ENCODE measurements around the gene ARG2. TPM values are rescaled to one million over a fixed set of nuclear protein-coding genes. Genes with fewer than 3 reads are reported as not detected.

ARG2 gene
- total and polyA plus RNA-seq, 4 donors: 4.1 to 8.5 (median 6.1) TPM

DNA sequence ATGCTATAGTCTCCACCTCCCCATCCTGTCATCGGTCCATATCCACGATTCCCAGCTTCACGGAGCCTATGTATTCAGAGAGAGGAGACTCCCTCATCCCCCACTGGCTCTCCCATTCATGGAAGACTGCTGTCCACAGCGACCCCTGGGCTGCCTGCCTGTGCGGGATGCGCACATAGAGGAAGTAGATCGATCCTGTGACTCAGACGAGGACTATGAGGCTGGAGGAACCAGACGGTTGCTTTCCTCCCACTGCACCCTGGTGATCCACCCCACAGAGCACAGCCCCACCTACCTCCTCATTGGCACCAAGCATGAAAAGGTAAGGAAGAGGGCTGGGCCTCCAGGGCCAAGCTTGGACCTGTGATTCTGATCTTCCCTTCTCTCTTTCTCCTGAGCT is 44.0 kb upstream of the ARG2 start:
- ATAC-seq (ENCODE audit: low FRiP score) (no peak), DNase-seq (no peak)
- 86 to 89% methylated on average over 9 of the region's 9 CpGs for WGBS, 2 donors
- Histone ChIP-seq H3K36me3 (ENCODE audit: control insufficient read depth in 1 of 2, insufficient read depth in 2 of 2, low read length in 1 of 2) (peaks cover 0 to 2% of the 10 kb centered on the region in 2 donors), H3K4me3 (ENCODE audit: low read length in 2 of 2) (no peak overlapping the region), H3K27ac (ENCODE audit: low read depth in 1 of 2, low read length in 2 of 2) (no peak overlapping the region), H3K4me1 (ENCODE audit: control insufficient read depth in 1 of 2, insufficient read depth in 2 of 2, low read length in 2 of 2) (no peaks in the 10 kb centered on the region), H3K9me3 (ENCODE audit: control insufficient read depth, low read length) (no peaks in the 10 kb centered on the region), H3K27me3 (ENCODE audit: control insufficient read depth in 1 of 2, insufficient read depth in 2 of 2, low read length in 1 of 2) (no peaks in the 10 kb centered on the region)
- intact Hi-C loops (cut with DNase I): no loop called here

DNA sequence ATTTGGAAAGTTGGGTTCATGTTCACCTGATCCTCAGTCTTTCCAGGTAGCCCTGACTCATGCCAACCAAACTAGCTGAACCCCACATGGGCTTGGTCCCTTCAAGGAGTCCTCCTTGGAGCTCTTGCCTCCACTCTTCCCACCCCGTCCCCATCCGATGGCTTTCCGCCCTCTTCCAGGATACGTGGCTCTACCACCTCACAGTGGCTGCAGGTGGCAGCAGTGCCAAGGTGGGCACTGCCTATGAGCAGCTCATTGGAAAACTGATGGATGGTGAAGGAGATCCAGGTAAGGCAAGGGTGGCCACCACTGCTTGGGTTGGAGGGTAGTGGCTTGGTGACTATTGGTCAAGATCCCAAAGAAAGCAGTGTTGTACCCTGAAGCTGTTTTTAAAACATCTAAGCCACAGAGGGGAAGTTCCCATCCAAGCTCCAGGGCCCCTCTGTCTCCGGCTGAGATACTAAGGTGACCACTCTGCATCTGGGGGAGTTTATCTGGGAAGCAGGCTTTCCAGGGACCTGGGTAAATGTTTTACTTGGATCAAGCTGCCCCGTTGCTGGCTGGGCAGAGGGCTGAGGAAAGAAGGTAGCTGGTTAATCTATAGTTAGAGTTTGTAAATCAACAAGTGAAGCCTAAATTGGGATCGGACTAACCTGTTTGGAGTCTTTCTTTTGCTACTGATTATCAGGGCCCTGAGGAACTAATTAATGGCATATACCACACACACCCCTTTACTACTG is 43.3 kb upstream of the ARG2 start:
- Histone ChIP-seq H3K4me3 (ENCODE audit: low read length in 2 of 2) (no peak overlapping the region), H3K4me1 (ENCODE audit: control insufficient read depth in 1 of 2, insufficient read depth in 2 of 2, low read length in 2 of 2) (no peaks in the 10 kb centered on the region), H3K36me3 (ENCODE audit: control insufficient read depth in 1 of 2, insufficient read depth in 2 of 2, low read length in 1 of 2) (peaks cover 0 to 2% of the 10 kb centered on the region in 2 donors), H3K27me3 (ENCODE audit: control insufficient read depth in 1 of 2, insufficient read depth in 2 of 2, low read length in 1 of 2) (no peaks in the 10 kb centered on the region), H3K27ac (ENCODE audit: low read depth in 1 of 2, low read length in 2 of 2) (no peak overlapping the region), H3K9me3 (ENCODE audit: control insufficient read depth, low read length) (no peaks in the 10 kb centered on the region)
- intact Hi-C loops (cut with DNase I): no loop called here
- no peak for DNase-seq
- WGBS, 2 donors: 80 to 82% methylated on average over 7 of the region's 7 CpGs
- ATAC-seq (ENCODE audit: low FRiP score): no peak

DNA sequence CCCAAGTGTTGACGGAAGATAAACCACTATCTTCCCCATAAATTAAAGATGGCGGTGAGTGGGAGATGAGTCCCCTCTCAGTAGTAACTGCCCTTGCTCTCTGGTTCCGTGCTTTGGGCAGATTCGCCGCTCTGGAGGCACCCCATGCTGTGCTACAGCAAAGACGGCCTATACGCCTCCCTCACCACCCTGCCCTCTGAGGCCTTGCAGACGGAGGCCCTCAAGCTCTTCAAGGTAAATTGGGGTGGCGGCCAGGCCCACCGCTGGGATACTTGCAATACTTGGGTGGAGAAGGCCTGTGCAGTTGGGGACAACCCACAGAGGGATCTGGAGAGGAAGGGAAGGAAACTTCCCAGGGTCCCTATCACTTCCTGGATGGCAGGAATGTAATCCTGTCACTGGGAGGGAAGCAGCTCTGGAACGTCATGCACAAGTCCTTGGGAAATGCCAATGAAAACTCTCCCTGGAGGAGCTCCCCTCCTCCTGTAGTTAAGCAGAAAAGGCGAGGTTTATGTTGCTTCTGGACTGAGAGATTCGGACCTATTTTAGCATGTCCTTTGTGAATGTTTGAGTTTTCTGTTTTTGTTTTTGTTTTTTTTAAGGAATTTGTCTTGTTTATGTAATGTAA is 42.4 kb upstream of the ARG2 start:
- DNase-seq (no peak), ATAC-seq (ENCODE audit: low FRiP score) (no peak)
- intact Hi-C loops (cut with DNase I): no loop called here
- peaks cover 0 to 2% of the 10 kb centered on the region in 2 donors for H3K36me3 ChIP-seq (ENCODE audit: control insufficient read depth in 1 of 2, insufficient read depth in 2 of 2, low read length in 1 of 2)
- H3K27ac ChIP-seq (ENCODE audit: low read depth in 1 of 2, low read length in 2 of 2): no peak overlapping the region
- H3K27me3 ChIP-seq (ENCODE audit: control insufficient read depth in 1 of 2, insufficient read depth in 2 of 2, low read length in 1 of 2): no peaks in the 10 kb centered on the region
- WGBS, 2 donors: 78% methylated on average over 13 of the region's 13 CpGs
- no peak overlapping the region for H3K4me3 ChIP-seq (ENCODE audit: low read length in 2 of 2)
- no peaks in the 10 kb centered on the region for H3K9me3 ChIP-seq (ENCODE audit: control insufficient read depth, low read length)
- no peaks in the 10 kb centered on the region for H3K4me1 ChIP-seq (ENCODE audit: control insufficient read depth in 1 of 2, insufficient read depth in 2 of 2, low read length in 2 of 2)

DNA sequence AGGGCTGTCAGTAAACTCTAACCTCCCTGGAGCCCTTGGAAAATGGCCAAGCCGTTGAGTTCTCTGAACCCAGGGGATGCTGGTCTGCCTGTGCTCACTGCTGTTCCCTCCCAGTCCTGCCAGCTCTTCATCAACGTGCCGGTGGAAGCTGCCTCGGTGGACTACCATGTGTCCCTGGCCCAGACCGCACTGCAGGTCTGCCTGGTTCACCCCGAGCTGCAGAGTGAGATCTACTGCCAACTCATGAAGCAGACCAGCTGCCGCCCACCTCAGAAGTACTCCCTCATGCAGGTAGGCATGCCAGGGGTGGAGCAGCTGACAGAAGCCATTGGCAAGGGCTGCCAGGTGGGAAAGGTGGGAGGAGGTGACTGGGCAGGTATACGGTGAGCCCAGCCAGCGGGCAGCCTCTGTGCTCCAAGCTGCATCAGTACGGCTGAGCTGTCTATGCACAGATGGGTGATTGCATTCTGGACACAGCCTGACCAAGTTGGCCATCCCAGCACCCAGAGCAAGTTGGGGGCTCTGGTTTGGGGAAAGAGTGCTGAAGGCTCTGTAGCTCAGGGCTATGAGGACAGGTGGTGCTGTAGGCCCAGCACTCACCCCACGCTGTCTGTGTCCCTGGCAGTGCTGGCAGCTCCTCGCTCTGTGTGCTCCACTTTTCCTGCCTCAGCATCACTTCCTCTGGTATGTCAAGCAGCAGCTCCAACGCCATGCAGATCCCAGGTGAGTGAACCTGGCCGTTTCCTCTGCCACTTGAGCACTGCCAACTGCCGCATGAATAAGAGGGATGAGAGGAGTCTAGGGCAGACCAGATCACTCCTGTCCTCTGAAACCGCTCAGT is 41.6 kb upstream of the ARG2 start:
- Histone ChIP-seq H3K27ac (ENCODE audit: low read depth in 1 of 2, low read length in 2 of 2) (no peak overlapping the region), H3K9me3 (ENCODE audit: control insufficient read depth, low read length) (no peaks in the 10 kb centered on the region), H3K4me3 (ENCODE audit: low read length in 2 of 2) (no peak overlapping the region), H3K4me1 (ENCODE audit: control insufficient read depth in 1 of 2, insufficient read depth in 2 of 2, low read length in 2 of 2) (no peaks in the 10 kb centered on the region), H3K36me3 (ENCODE audit: control insufficient read depth in 1 of 2, insufficient read depth in 2 of 2, low read length in 1 of 2) (peaks cover 0 to 2% of the 10 kb centered on the region in 2 donors), H3K27me3 (ENCODE audit: control insufficient read depth in 1 of 2, insufficient read depth in 2 of 2, low read length in 1 of 2) (no peaks in the 10 kb centered on the region)
- no peak for DNase-seq
- no peak for ATAC-seq (ENCODE audit: low FRiP score)
- WGBS, 2 donors: 83 to 85% methylated on average over 16 of the region's 16 CpGs
- intact Hi-C loops (cut with DNase I): no loop called here

DNA sequence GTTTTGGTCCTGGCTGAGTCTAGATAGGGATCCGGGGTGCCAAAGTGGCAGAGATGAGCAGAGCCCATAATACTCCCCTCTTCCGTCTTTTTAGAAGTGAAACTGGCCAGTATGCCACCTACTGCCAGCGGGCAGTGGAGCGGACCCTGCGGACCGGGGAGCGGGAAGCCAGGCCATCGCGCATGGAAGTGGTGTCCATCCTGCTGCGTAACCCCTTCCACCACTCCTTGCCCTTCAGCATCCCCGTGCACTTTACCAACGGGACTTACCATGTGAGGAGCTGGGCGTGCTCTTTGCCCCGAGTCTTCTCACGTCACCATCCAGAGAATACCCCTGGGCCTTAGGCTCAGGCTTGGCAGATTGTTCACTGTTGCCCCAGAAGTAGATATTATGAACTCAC is 40.7 kb upstream of the ARG2 start:
- ATAC-seq (ENCODE audit: low FRiP score): no peak
- H3K9me3 ChIP-seq (ENCODE audit: control insufficient read depth, low read length): no peaks in the 10 kb centered on the region
- H3K4me1 ChIP-seq (ENCODE audit: control insufficient read depth in 1 of 2, insufficient read depth in 2 of 2, low read length in 2 of 2): no peaks in the 10 kb centered on the region
- no peak overlapping the region for H3K27ac ChIP-seq (ENCODE audit: low read depth in 1 of 2, low read length in 2 of 2)
- H3K36me3 ChIP-seq (ENCODE audit: control insufficient read depth in 1 of 2, insufficient read depth in 2 of 2, low read length in 1 of 2): peaks cover 0 to 2% of the 10 kb centered on the region in 2 donors
- intact Hi-C loops (cut with DNase I): no loop called here
- no peak overlapping the region for H3K4me3 ChIP-seq (ENCODE audit: low read length in 2 of 2)
- no peak for DNase-seq
- 78 to 81% methylated on average over 15 of the region's 15 CpGs for WGBS, 2 donors
- no peaks in the 10 kb centered on the region for H3K27me3 ChIP-seq (ENCODE audit: control insufficient read depth in 1 of 2, insufficient read depth in 2 of 2, low read length in 1 of 2)

DNA sequence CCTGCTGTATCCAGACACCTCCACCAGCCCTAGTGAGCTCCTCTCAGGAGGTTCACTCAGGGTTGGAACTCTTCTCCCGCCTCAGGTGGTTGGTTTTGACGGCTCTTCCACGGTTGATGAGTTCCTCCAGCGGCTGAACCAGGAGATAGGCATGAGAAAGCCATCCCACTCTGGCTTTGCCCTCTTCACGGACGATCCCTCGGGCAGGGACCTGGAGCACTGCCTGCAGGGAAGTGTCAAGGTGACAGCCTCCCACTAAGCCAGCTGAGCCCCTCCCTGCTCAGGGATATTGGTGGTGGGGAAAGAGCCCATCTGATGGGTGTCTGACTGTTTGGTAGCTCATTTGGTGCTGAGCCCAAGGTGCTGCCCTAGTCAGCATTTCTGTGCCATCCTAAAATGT is 40.1 kb upstream of the ARG2 start:
- no peak overlapping the region for H3K4me3 ChIP-seq (ENCODE audit: low read length in 2 of 2)
- intact Hi-C loops (cut with DNase I): loop anchor here in 1 of 2 donors (10.0 kb wide), 1 partner anchor 125 kb away; the partner anchor contains the start of gene RDH12
- H3K36me3 ChIP-seq (ENCODE audit: control insufficient read depth in 1 of 2, insufficient read depth in 2 of 2, low read length in 1 of 2): peaks cover 0 to 2% of the 10 kb centered on the region in 2 donors
- H3K27me3 ChIP-seq (ENCODE audit: control insufficient read depth in 1 of 2, insufficient read depth in 2 of 2, low read length in 1 of 2): no peaks in the 10 kb centered on the region
- no peaks in the 10 kb centered on the region for H3K9me3 ChIP-seq (ENCODE audit: control insufficient read depth, low read length)
- no peak overlapping the region for H3K27ac ChIP-seq (ENCODE audit: low read depth in 1 of 2, low read length in 2 of 2)
- no peaks in the 10 kb centered on the region for H3K4me1 ChIP-seq (ENCODE audit: control insufficient read depth in 1 of 2, insufficient read depth in 2 of 2, low read length in 2 of 2)
- ATAC-seq (ENCODE audit: low FRiP score) (no peak), DNase-seq (no peak)
- WGBS, 2 donors: 93 to 95% methylated on average over 7 of the region's 7 CpGs

DNA sequence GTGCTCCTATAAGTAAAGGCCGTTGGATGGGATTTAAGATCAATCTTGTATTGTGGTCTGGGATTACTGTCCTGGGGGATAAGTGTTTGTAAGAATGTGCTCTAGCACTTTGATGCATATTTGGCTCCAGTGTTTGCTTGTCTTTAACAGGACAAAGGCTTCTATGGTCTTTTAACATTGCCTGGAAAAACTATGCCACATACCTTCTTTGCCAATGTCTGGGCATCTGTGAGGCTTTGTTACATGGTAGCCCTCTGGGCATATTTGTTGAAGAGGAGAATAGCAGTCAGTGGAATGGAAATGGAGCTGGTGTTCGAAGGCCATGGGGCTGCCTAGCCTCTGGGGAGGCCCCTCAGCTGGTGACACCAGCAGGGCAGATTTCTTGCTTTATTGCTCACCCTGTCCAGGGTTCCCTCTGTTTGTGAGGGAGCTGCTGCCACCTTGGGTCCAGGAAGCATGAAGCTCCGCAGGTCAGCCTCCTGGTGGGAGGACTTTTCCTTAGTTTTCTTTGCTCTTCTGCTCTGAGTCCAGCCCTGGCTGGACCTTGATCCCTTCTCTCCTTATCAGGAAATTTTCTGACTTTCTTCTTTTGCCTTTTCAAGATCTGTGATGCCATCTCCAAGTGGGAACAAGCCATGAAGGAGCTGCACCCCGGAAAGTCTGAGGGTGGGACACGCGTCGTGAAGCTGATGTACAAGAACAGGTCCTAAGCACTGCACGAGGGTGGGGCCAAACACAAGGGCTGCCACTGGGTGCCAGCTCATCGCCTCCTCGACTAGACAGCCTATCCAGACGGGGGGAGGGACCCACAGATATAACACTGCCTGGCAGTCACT is 39.2 kb upstream of the ARG2 start:
- ATAC-seq (ENCODE audit: low FRiP score) (no peak), DNase-seq (no peak)
- Histone ChIP-seq H3K27me3 (ENCODE audit: control insufficient read depth in 1 of 2, insufficient read depth in 2 of 2, low read length in 1 of 2) (no peaks in the 10 kb centered on the region), H3K4me1 (ENCODE audit: control insufficient read depth in 1 of 2, insufficient read depth in 2 of 2, low read length in 2 of 2) (no peaks in the 10 kb centered on the region), H3K27ac (ENCODE audit: low read depth in 1 of 2, low read length in 2 of 2) (no peak overlapping the region), H3K4me3 (ENCODE audit: low read length in 2 of 2) (no peak overlapping the region), H3K9me3 (ENCODE audit: control insufficient read depth, low read length) (no peaks in the 10 kb centered on the region), H3K36me3 (ENCODE audit: control insufficient read depth in 1 of 2, insufficient read depth in 2 of 2, low read length in 1 of 2) (peaks cover 0 to 2% of the 10 kb centered on the region in 2 donors)
- intact Hi-C loops (cut with DNase I): loop anchor here in 1 of 2 donors (10.0 kb wide), 1 partner anchor 124 kb away; the partner anchor contains the start of gene RDH12
- 82 to 85% methylated on average over 11 of the region's 11 CpGs for WGBS, 2 donors

DNA sequence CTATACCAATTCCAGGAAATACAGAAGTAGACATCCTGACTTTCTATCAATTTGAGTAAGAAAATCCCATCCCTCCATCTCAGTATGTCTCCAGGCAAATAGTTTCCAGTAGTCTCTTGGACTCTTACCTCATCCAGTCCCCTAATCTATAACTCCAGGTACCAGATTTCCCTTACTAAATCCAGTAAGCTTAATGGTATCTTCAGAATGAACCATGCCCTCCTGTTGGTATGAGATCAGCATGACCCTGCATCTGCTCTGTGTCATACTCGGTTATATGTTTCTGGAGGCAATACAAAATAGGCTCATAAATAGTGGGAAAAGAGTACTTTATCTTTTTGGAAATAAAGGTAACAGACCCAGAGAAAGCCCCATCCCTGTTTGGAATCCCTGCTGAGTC is 38.1 kb upstream of the ARG2 start:
- intact Hi-C loops (cut with DNase I): loop anchor here in 1 of 2 donors (10.0 kb wide), 1 partner anchor 123 kb away; the partner anchor contains the start of gene RDH12
- H3K27me3 ChIP-seq (ENCODE audit: control insufficient read depth in 1 of 2, insufficient read depth in 2 of 2, low read length in 1 of 2): no peaks in the 10 kb centered on the region
- no peak overlapping the region for H3K27ac ChIP-seq (ENCODE audit: low read depth in 1 of 2, low read length in 2 of 2)
- WGBS, 2 donors: 82 to 83% methylated on average over 1 of the region's 1 CpG
- H3K4me1 ChIP-seq (ENCODE audit: control insufficient read depth in 1 of 2, insufficient read depth in 2 of 2, low read length in 2 of 2): no peaks in the 10 kb centered on the region
- peaks cover 0 to 2% of the 10 kb centered on the region in 2 donors for H3K36me3 ChIP-seq (ENCODE audit: control insufficient read depth in 1 of 2, insufficient read depth in 2 of 2, low read length in 1 of 2)
- H3K9me3 ChIP-seq (ENCODE audit: control insufficient read depth, low read length): no peaks in the 10 kb centered on the region
- H3K4me3 ChIP-seq (ENCODE audit: low read length in 2 of 2): no peak overlapping the region
- DNase-seq (no peak), ATAC-seq (ENCODE audit: low FRiP score) (no peak)
